BJ (cell line): ENCODE measurements around the gene RBM24. TPM values are rescaled to one million over a fixed set of nuclear protein-coding genes. Genes with fewer than 3 reads are reported as not detected.

Experiments
- CTCF ChIA-PET: fragments of 350-600 bp; formaldehyde crosslinking; extraction: SDS; loops from one replicate; lab custom pipeline; 2021; ENCODE audit warnings: antibody characterized with exemption, inconsistent platforms; lab: Yijun Ruan, JAX
- POLR2A ChIA-PET: fragments of 300-600 bp; sonication (Branson Sonifier 250); formaldehyde crosslinking; extraction: SDS; loops from one replicate; lab custom pipeline; 2021; ENCODE audit warnings: antibody characterized with exemption; lab: Charles Lee
- DNase-seq: peaks from one replicate; pipeline ENCODE4 v3.0.0-alpha.2; 2011; ENCODE audit warnings: low read depth
- H3K27me3 ChIP-seq: 2 replicates; pipeline ENCODE4 v1.6.0; 2011; ENCODE audit warnings: low read length; ENCODE audit not compliant: control insufficient read depth, insufficient read depth
- H3K36me3 ChIP-seq: 2 replicates; pipeline ENCODE4 v1.5.1; 2011; ENCODE audit warnings: low read length; ENCODE audit not compliant: control insufficient read depth, insufficient read depth
- H3K4me3 ChIP-seq: 2 replicates; pipeline ENCODE4 v1.5.1; 2011; ENCODE audit warnings: low read depth, mild to moderate bottlenecking, control low read depth, low read length
- polyA plus RNA-seq: library from polyadenylated mRNA; depleted of rRNA; stranded (reverse); fragments of >200 nt; gene quantifications from 2 replicates; pipeline ENCODE4 v1.2.3, GENCODE V29; 2011
- TF ChIP-seq, protein P1 (sequence below): IDR thresholded peaks from 2 replicates; pipeline ENCODE4 v1.5.1; 2011; ENCODE audit warnings: low read depth, mild to moderate bottlenecking, control low read depth, inconsistent platforms, low read length, moderate library complexity; ENCODE audit not compliant: insufficient read depth

The RBM24 gene
- polyA plus RNA-seq, 1 experiment = 19.9 TPM

DNA sequence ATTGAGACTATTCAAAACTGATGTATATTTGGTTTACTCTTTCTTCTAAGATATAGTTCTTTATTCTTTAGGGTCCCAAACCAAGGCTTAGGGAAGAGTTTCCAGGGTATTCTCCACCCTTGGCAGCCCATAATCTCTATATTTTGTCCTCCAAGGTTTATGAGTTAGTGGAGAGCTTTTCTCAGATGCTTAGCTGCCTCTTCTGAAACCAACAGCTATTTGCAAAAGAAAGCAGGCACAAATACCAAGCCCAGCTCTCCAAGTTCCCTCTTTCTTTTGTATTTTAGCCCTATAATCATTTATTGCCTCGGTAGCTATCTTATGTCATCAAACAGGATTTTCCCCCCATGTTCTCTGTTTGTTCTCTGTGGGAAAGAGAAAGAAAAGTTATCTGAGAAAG lies 39.1 kb upstream of the RBM24 start:
- H3K27me3 ChIP-seq = no peaks in the 10 kb centered on the region
- DNase-seq = no peak
- TF ChIP-seq, protein P1, sequence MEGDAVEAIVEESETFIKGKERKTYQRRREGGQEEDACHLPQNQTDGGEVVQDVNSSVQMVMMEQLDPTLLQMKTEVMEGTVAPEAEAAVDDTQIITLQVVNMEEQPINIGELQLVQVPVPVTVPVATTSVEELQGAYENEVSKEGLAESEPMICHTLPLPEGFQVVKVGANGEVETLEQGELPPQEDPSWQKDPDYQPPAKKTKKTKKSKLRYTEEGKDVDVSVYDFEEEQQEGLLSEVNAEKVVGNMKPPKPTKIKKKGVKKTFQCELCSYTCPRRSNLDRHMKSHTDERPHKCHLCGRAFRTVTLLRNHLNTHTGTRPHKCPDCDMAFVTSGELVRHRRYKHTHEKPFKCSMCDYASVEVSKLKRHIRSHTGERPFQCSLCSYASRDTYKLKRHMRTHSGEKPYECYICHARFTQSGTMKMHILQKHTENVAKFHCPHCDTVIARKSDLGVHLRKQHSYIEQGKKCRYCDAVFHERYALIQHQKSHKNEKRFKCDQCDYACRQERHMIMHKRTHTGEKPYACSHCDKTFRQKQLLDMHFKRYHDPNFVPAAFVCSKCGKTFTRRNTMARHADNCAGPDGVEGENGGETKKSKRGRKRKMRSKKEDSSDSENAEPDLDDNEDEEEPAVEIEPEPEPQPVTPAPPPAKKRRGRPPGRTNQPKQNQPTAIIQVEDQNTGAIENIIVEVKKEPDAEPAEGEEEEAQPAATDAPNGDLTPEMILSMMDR = no peak
- H3K4me3 ChIP-seq = no peak overlapping the region
- CTCF ChIA-PET = no interaction called here
- no peaks in the 10 kb centered on the region for H3K36me3 ChIP-seq
- POLR2A ChIA-PET = no interaction called here

GRCh38 chr6:17250237-17250636 lies 30.9 kb upstream of the RBM24 start:
- TF ChIP-seq, protein P1 = no peak
- CTCF ChIA-PET = no interaction called here

DNA sequence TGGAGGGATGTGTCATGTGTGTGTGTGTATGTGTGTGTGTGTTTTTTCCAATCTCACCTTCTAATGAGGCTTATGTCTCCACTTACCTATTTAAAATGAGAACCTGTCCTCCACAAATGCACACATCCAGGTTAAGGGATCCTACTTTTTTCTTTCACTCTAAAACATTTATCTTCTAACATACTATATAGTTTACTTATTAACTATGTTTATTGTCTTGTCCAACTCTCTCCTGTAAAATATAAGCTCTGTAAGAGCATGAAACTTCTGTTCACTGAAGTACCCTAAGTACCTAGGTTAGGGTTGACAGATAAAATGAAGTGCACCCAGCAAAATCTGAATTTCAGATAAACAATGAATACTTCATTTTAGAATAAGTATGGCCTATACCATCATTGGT lies 29.2 kb upstream of the RBM24 start:
- H3K27me3 ChIP-seq = no peaks in the 10 kb centered on the region
- POLR2A ChIA-PET = no interaction called here
- H3K4me3 ChIP-seq = no peak overlapping the region
- no peak for DNase-seq
- CTCF ChIA-PET = no interaction called here
- TF ChIP-seq, protein P1 = no peak
- no peaks in the 10 kb centered on the region for H3K36me3 ChIP-seq

More at GRCh38 chr6:17250237-17250636, 30.9 kb upstream of the RBM24 start:
- H3K36me3 ChIP-seq = no peaks in the 10 kb centered on the region
- DNase-seq = no peak
- POLR2A ChIA-PET = no interaction called here
- no peaks in the 10 kb centered on the region for H3K27me3 ChIP-seq
- no peak overlapping the region for H3K4me3 ChIP-seq

GRCh38 chr6:17258749-17259148 lies 22.4 kb upstream of the RBM24 start:
- H3K4me3 ChIP-seq = no peak overlapping the region
- DNase-seq = no peak
- H3K36me3 ChIP-seq = no peaks in the 10 kb centered on the region
- POLR2A ChIA-PET = no interaction called here
- TF ChIP-seq, protein P1 = no peak
- H3K27me3 ChIP-seq = no peaks in the 10 kb centered on the region
- CTCF ChIA-PET = no interaction called here

GRCh38 chr6:17265570-17265969 lies 15.6 kb upstream of the RBM24 start:
- H3K4me3 ChIP-seq = no peak overlapping the region
- ChIA-PET POLR2A (no interaction called here), CTCF (interaction anchor here (1.3 kb wide), 1 partner anchor 15 kb away, joined by 4 read pairs; no protein-coding TSS in a partner anchor)
- H3K36me3 ChIP-seq = no peaks in the 10 kb centered on the region
- no peak for DNase-seq
- H3K27me3 ChIP-seq = no peaks in the 10 kb centered on the region
- TF ChIP-seq, protein P1 = no peak
